GM12891 (cell line): ENCODE results near the gene PARD3.

Source experiments
- PAX5 ChIP-seq: IDR thresholded peaks from 2 replicates; pipeline ENCODE4 v1.6.1; 2011; ENCODE audit warnings: low read length, moderate library complexity, mild to moderate bottlenecking; ENCODE audit not compliant: insufficient read depth, severe bottlenecking
- POLR2A ChIP-seq: IDR thresholded peaks from 2 replicates; pipeline ENCODE4 v1.6.1; 2011; ENCODE audit warnings: low read depth, low read length, control low read depth
- POLR2AphosphoS5 ChIP-seq: IDR thresholded peaks from 2 replicates; pipeline ENCODE4 v1.6.1; 2011; ENCODE audit warnings: low read depth, low read length, control low read depth
- SPI1 ChIP-seq: IDR thresholded peaks from 2 replicates; pipeline ENCODE4 v1.6.1; 2011; ENCODE audit warnings: low read depth, low read length, control low read depth

- no peak for TF ChIP-seq POLR2AphosphoS5
- no peak for TF ChIP-seq PAX5
- TF ChIP-seq SPI1, result no peak
- TF ChIP-seq POLR2A, result no peak
Measured at GRCh38 chr10:34771525-34771924, 43.6 kb downstream of the PARD3 start.
